GM15510 (cell line): ENCODE data around the gene MACROD2.

Experiments used
- POLR2A ChIP-seq: IDR thresholded peaks from 3 replicates; pipeline ENCODE4 v1.6.1; 2011; ENCODE audit warnings: borderline replicate concordance; ENCODE audit not compliant: insufficient read length; ENCODE audit errors: extremely low read depth

The MACROD2 gene

GRCh38 chr20:14117768-14118167 is 122.5 kb downstream of the MACROD2 start:
- no peak for TF ChIP-seq POLR2A

GRCh38 chr20:14126856-14127255 is 131.5 kb downstream of the MACROD2 start:
- no peak for TF ChIP-seq POLR2A

GRCh38 chr20:14127514-14128223 is 132.4 kb downstream of the MACROD2 start:
- no peak for TF ChIP-seq POLR2A

- TF ChIP-seq POLR2A, result no peak
These were observed 138.7 kb downstream of the MACROD2 start for GRCh38 chr20:14134004-14134403.

- TF ChIP-seq POLR2A, result no peak
These were observed 146.9 kb downstream of the MACROD2 start for GRCh38 chr20:14142171-14142570.

GRCh38 chr20:14142964-14143627 is 147.8 kb downstream of the MACROD2 start:
- no peak for TF ChIP-seq POLR2A

GRCh38 chr20:14148042-14148441 is 152.7 kb downstream of the MACROD2 start:
- no peak for TF ChIP-seq POLR2A

GRCh38 chr20:14155361-14155760 is 160.0 kb downstream of the MACROD2 start:
- TF ChIP-seq POLR2A, result no peak

- TF ChIP-seq POLR2A, result no peak
These were observed 183.2 kb downstream of the MACROD2 start for GRCh38 chr20:14178528-14178927.

- TF ChIP-seq POLR2A, result no peak
These were observed 183.6 kb downstream of the MACROD2 start for GRCh38 chr20:14178952-14179351.

- no peak for TF ChIP-seq POLR2A
These were observed 194.6 kb downstream of the MACROD2 start for GRCh38 chr20:14189794-14190402.

GRCh38 chr20:14191559-14191958 is 196.2 kb downstream of the MACROD2 start:
- TF ChIP-seq POLR2A, result no peak

GRCh38 chr20:14193443-14193842 is 198.1 kb downstream of the MACROD2 start:
- no peak for TF ChIP-seq POLR2A

GRCh38 chr20:14193885-14194284 is 198.6 kb downstream of the MACROD2 start:
- TF ChIP-seq POLR2A, result no peak

GRCh38 chr20:14197097-14197496 is 201.8 kb downstream of the MACROD2 start:
- no peak for TF ChIP-seq POLR2A

GRCh38 chr20:14198416-14198815 is 203.1 kb downstream of the MACROD2 start:
- no peak for TF ChIP-seq POLR2A
